ENCODE measurements around the gene PTPRS.

GRCh38 chr19:5326986-5327623, 13.5 kb downstream of the PTPRS start:
- TF ChIP-seq POLR2A (IDR thresholded peaks at IDR 0.05; ENCODE audit: low read length) (no peak), GATA1 (IDR thresholded peaks at IDR 0.05; ENCODE audit: low read depth, low read length) (no peak)
